HG03520 (cell line): ENCODE measurements around the gene MCF2L2.
"Not testable (repeated sequence)": the region's sequence is repeated elsewhere in the genome, so short reads cannot be mapped to it uniquely, and the experiment has no call there.

Experiments used
- ATAC-seq: cut with Tn5 transposase; IDR thresholded peaks from one replicate; pipeline ENCODE4 v1.9.1; 2021; ENCODE audit warnings: mild to moderate bottlenecking, moderate library complexity; ENCODE audit not compliant: unreplicated experiment

The MCF2L2 gene

DNA sequence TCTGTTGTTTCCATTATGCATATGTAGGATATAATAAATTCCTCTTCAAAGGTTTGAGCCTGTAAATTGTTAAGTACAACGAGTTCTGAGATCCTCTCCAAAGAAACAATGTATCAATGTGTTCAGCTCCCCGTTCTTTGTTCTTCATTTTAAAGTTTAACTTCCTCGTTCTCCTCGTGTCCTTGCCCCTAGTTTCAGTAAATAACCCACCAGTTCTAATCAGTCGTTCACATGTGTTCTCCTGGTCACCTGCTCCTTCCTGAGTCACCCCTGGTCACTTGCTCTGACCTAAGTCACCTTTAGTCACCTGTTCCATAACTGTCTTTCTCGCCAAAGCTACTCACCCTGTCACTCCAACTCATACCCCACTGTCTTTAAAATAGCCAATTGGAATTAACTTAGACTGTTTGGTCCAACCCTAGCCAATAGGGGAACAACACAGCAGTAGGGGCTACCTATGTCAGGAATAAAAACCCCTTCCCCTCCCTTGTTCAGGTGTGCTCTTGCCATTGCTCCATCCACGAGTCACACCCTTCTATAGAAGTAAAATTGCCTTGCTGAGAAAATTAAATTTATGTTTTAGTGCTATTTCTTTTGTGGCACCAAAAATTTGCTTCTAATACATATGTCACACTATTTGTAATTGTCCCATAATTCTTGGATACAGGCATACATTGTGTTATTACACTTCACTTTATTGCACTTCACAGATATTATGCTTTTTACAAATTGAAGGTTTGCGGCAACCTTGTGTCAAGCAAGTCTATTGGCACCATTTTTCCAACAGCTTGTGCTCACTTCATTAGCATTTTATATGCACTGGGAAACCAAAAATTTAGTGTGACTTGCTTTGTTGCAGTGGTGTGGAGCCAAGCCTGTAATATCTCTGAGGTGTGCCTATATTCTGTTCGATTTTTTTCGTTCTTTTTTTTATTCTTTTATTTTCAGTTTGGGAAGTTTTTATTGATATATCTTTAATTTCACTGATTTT, 15.3 kb upstream of the MCF2L2 start:
- no peak for ATAC-seq

DNA sequence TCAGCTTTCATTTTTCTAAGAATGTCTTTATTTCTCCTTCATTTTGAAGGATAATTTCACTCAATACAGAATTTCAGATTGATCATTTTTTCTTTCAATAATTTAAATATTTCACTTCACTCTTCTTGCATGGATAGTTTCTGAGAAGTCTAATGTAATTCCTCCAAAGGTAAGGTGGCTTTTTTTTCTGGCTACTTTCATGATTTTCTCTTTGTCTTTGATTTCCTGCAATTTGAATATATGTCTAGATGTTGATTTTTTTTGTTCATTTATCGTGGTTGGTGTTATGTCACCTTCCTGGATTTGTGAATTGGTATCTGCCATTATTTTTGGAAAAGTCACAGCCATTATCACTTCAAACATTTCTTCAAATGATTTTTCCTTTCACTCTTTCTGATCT, 14.6 kb upstream of the MCF2L2 start:
- ATAC-seq, result no peak

DNA sequence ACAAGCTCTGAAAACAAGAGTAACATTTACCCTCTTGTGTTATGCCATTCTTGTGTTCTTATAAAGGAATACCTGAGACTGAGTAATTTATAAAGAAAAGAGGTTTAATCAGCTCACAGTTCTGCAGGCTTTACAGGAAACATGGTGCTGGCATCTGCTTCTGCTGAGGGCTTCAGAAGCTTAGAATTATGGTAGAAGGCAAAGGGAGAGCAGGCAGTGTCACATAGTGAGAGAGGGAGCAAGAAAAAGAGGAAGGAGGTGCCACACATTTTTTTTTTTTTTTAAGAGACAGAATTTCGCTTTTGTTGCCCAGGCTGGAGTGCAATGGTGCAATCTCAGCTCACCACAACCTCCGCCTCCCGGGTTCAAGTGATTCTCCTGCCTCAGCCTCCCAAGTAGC, 12.1 kb upstream of the MCF2L2 start:
- ATAC-seq, result not testable (repeated sequence)

DNA sequence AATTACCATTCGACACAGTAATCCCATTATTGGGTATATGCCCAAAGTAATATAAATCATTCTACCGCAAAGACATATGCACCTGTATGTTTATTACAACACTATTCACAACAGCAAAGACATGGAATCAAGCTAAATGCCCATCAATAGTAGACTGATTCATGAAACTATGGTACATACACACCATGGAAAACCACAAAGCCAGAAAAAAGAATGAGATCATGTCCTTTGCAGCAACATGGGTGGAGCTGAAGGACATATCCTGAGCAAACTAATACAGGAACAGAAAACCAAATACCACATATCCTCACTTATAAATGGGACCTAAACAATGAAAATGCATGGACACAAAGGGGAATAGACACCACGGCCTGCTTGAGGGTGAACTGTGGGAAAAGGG, 11.1 kb upstream of the MCF2L2 start:
- ATAC-seq, result no peak

- ATAC-seq, result no peak
These were observed 10.3 kb upstream of the MCF2L2 start for GRCh38 chr3:183438735-183439134.

DNA sequence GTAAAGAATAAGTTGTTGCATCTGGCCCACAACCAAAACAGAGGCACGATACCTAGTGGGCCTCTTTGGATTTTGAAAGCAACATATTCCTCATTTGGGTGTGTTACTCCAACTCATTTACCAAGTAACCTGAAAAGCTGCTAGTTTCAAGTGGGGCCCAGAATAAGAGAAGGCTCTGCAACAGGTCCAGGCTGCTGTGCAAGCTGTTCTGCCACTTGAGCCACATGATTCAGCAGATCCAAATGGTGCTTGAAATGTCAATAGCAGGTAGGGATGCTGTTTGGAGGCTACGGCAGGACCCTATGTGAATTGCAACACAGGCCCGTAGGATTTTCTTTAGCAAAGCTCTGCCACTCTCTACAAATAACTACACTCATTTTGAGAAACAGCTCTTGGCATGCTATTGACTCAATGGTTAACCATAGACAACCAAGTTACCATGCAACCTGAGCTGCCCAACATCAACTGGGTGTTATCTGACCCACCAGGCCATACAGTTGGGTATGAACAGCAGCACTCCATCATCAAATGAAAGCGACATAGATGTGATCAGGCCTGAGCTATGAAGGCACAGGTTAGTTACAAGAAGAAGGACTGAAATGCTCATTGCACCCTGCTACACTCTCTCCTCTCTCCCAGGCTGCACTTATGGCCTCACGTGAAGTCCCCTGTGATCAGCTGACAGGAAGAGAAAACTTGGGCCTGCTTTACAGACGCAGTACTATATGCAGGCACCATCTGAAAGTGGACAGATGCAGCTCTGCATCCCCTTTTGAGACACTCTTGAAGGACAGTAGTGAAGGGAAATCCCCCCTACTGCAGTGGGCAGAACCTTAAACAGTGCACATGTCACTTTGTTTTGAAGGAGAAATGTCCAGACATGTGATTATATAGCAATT, 9.5 kb upstream of the MCF2L2 start:
- ATAC-seq, result no peak

GRCh38 chr3:183437061-183437460, 8.6 kb upstream of the MCF2L2 start:
- no peak for ATAC-seq

DNA sequence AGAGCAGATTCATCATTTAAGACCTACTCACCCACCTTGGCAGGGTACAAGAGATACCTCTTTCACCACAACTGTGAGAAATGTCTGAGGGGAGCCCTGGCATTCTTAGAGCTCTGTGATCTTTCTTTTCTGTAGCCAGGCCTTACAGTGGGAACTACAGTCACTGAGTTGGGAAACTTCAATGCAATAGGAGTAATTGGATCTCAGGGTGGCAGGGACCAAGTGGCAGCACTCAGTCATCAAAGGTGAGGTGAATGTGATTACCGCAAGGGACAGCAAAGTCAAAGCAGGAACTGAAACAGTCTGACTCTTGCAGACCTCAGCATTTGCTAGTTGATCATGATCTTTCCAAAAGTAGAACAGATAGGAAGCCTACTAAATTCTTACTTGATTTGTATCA, 7.2 kb upstream of the MCF2L2 start:
- ATAC-seq, result peak; percentile 78

DNA sequence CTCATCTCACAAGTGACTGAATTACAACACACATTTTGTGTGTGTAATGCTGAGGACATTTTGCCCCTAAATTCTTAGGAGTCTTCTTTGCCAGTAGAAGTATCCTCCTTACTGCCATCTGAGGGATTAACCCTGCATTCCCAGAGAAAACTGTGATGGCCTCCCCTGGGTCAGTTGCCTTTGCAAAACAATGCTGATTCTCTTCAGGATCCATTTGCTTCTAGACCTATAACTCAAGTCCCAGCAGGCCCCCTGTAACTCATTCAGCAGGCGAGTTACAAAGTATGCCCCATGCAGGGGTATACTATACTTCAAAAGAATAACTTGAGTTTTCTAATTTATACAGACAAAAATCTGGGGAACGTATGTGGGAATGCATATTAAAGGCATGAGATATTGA, 6.6 kb upstream of the MCF2L2 start:
- ATAC-seq, result no peak

GRCh38 chr3:183434503-183434902, 6.1 kb upstream of the MCF2L2 start:
- ATAC-seq, result no peak

DNA sequence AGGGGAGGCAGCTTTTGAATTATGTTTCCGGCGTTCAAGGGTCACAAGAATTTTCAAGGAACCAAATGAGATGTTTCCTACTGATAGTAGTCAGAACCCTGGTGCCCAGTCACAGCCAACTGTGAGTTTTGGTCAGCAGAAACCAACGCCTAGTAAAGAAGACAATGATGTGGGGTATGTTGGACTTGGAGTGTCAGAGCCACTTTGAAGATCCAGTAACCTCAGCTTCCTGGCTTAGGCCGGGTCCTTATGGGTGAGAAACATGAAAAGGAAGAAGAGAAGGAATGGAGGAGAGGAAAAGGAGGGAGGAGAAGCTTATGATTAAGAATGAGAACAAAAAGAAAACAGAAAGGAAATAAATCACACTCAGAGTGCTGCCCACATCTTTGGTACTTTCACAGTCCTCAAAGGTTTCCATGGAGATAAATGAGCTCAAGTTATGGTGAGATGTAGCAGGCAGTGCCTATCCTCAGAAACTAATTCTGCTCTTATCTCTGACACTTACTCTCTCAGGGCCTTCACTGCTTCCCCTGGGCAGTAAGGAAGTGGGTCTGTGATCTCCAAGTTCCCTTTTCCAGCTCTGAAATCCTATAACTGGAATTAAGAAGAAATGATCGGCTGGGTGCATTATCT, 2.0 kb upstream of the MCF2L2 start:
- no peak for ATAC-seq

DNA sequence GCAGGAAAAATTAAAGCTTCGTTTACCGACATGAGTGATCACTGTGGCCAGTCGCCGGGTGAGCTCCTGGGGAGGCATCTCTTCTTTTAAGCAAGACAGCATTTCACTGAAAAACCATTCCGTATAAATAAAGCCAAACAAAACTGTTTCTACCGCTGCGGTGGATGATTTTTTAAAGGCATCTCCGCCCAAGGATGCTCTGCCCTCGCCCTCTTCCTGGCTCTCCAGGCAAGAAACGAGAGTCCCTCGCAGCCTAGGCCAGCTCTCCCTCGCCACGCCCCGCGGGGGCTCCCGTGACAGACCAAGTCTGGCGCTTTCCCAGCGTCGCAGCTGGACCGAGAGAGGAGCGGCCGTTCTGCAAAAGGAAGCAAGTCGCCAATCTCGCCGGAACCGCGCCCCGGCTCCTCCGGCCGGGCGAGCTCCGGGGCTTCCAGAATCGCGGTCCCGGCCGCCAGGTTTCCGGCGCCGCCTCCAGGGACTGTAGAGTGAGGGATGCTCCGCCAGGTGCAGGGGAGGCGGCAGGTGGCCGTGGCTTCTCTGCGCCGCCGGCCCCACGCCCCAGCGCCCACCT, 458 bp downstream of the MCF2L2 start:
- ATAC-seq, result no peak

DNA sequence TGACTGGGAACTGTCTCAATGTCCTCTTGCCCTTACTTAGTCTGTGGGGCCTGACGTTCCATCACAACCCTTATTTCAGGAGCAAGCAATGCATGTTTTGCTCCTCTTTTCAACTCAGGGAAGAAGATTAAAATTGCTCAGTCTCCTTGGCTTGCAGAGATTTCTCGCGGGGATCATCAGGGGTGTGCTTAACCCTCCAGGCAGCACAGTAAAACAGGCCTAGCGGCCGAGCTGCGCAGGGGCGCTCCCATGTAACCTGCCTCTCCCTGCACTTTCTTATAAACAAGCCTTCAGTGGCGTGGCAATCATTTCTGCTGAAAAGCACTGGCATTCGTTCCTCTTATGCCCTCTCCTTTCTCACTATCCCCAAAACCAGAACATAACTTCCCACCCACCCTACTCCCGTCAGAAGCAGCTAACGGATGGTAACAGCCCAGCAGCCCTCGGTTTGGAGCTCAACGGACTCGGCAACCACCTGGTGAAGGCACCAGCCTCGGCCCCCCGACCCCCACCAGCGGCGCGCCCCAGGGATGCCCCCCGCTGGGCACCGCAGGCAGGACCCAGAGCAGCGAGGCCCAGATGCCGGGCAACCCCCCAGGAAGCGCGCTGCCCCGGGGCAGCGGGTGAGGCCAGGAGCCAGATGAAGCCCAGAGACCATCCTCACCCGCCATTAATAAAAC, 1.1 kb downstream of the MCF2L2 start:
- ATAC-seq, result no peak

DNA sequence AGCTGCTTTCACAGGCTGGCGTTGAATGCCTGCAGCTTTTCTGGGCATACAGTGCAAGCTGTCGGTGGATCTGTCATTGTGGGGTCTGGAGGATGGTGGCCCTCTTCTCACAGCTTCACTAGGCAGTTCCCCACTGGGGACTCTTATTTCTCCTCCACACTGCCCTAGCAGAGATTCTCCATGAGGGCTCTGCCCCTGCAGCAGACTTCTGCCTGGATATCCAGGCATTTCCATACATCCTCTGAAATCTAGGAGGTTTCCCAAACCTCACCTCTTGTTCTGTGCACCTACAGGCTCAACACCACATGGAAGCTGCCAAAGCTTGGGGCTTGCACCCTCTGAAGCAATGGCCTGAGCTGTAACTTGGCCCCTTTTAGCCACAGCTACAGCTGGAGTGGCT, 9.6 kb downstream of the MCF2L2 start:
- not testable (repeated sequence) for ATAC-seq

DNA sequence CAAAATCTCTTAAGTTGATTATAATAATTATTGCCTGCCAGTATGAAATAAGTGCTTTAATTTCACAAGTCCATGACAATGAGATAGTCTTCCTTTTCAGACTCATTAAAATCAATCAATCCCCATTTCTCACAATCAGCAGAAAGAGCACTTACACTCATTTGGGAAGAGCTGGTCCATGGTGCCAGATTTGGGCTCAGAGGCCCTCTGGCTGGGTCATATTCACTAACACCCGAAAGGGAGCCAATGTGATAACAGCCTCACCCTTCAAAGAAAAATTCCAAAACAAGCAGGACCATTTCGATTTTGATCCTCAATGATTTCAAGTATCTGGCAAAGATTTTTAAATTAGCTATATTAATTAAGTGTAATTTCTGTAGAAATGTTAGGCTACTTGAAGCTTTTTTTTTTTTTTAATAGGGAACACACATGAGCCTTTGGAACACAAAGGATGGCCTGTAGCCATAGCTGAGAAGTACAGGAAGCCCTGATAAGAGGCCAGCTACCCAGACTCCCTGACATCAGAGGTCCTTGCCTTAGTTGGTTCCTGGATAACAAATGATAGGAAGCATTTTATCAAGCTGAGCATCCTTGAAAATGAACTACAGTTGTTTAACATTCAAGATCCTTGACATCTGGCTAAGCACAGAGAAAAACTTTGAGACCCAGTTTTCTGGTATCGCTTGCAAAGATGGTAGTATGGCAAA, 17.1 kb downstream of the MCF2L2 start:
- ATAC-seq, result no peak

GRCh38 chr3:183410759-183411158, 17.7 kb downstream of the MCF2L2 start:
- ATAC-seq, result no peak

DNA sequence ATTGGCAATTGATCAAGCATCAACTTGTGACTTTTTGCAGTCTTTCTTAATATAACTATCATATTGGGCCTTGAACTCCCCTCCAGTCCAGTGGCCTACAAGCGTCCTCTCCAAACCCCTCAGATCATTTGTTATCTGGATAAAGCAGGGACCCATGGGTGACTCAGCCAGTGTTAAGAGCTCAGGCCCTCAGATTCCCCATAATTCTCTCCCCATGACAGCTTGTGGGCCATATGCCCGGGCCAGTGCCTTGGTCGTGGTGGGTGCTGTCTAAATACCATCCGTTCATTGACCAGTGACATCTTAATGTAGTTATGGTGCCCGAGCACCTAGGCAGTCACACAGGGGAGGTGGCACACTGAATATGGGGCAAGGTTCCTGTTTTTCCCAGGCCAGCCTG, 18.1 kb downstream of the MCF2L2 start:
- ATAC-seq, result no peak

DNA sequence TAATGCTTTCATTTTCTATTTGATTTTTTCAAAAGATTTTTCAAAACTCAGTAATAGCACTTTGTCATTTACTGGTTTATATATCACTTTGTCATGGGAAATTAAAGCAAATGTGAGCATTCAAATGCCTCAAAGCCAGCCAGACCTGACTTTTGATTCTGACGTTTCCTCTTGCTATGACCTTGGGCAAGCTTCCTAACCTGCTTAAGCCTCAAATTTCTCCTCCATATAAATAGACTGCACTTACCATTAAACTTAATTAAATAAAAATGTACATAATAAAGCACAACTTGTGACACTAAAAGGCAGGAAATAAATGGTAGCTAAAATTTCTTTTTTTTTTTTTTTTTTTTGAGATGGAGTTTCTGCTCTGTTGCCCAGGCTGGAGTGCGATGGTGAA, 19.2 kb downstream of the MCF2L2 start:
- ATAC-seq, result no peak

GRCh38 chr3:183401678-183402077, 26.7 kb downstream of the MCF2L2 start:
- ATAC-seq, result no peak

DNA sequence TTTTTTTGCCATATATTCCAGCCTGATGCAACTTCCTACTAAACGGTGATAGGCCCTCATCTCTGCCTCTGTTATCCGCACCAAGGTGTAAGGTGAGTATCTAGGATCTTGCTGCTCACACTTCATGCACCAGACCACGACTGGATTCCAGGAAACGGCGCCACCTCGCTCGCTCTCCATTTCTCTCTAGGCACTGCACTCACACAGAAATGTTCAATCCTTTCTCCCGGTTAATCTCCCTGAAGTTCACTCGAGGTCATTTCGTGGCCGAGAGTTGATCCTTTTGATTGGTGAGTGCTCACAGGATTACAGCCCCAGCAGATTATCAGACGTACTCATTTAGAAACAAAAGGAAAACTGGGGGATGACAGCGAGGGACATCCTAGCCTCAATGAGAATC, 28.1 kb downstream of the MCF2L2 start:
- no peak for ATAC-seq
